HEK293 (cell line): ENCODE measurements around the gene PXYLP1.

Experiments
- CTCF ChIA-PET: fragments of 350-600 bp; formaldehyde crosslinking; extraction: SDS; loops from one replicate; lab custom pipeline; 2021; ENCODE audit warnings: antibody characterized with exemption; lab: Yijun Ruan, JAX
- POLR2A ChIA-PET: fragments of 300-600 bp; formaldehyde crosslinking; extraction: SDS; loops from one replicate; lab custom pipeline; 2020; ENCODE audit warnings: antibody characterized with exemption, inconsistent platforms; lab: Yijun Ruan, JAX
- H3K27ac ChIP-seq: fragments of 200-500 bp; sonication (Bioruptor generic); 2 replicates; pipeline ENCODE4 v1.5.1; 2014; ENCODE audit warnings: low read depth, low read length, control low read depth, inconsistent platforms; ENCODE audit errors: extremely low read depth
- H3K36me3 ChIP-seq, 2 experiments: fragments of 200-500 bp in 1 of 2; sonication (Bioruptor generic) in 1 of 2; 1 replicate in 1 of 2; 2 replicates in 1 of 2; pipeline ENCODE4 v1.5.1; 2014 to 2017; ENCODE audit warnings: inconsistent platforms in 2 of 2, low read length in 2 of 2; ENCODE audit not compliant: control insufficient read depth in 2 of 2, insufficient read depth in 1 of 2
- H3K4me1 ChIP-seq: fragments of 200-500 bp; sonication (Bioruptor generic); 2 replicates; pipeline ENCODE4 v1.5.1; 2014; ENCODE audit warnings: mild to moderate bottlenecking, low read length, inconsistent platforms; ENCODE audit not compliant: control insufficient read depth, insufficient read depth
- H3K4me3 ChIP-seq: 2 replicates; pipeline ENCODE4 v1.5.1; 2011; ENCODE audit warnings: low read depth, mild to moderate bottlenecking, control low read depth, low read length, moderate library complexity
- H3K9me3 ChIP-seq: fragments of 200-500 bp; sonication (Bioruptor generic); 2 replicates; pipeline ENCODE4 v1.5.1; 2014; ENCODE audit warnings: low read depth, low read length, inconsistent platforms; ENCODE audit not compliant: control insufficient read depth, insufficient read depth
- EGR2 ChIP-seq: fragments of 450-650 bp; formaldehyde crosslinking; IDR thresholded peaks from 2 replicates; pipeline ENCODE4 v1.5.1; 2016; ENCODE audit warnings: low read depth, missing biosample characterization, missing genetic modification characterization
- HOXD13 ChIP-seq: sonication (generic); formaldehyde crosslinking; IDR thresholded peaks from 2 replicates; pipeline ENCODE4 v1.8.0; 2022; ENCODE audit warnings: missing genetic modification reagents, borderline replicate concordance
- KLF10 ChIP-seq: fragments of 450-650 bp; IDR thresholded peaks from 2 replicates; pipeline ENCODE4 v1.5.1; 2018; ENCODE audit warnings: missing biosample characterization, mild to moderate bottlenecking, missing genetic modification characterization
- KLF8 ChIP-seq: fragments of 450-650 bp; formaldehyde crosslinking; IDR thresholded peaks from 2 replicates; pipeline ENCODE4 v1.5.1; 2016; ENCODE audit warnings: missing biosample characterization, missing genetic modification characterization
- SP3 ChIP-seq: fragments of 450-650 bp; formaldehyde crosslinking; IDR thresholded peaks from 2 replicates; pipeline ENCODE4 v1.5.1; 2016; ENCODE audit warnings: missing biosample characterization, missing genetic modification characterization
- ZBTB17 ChIP-seq: fragments of 450-650 bp; formaldehyde crosslinking; IDR thresholded peaks from 2 replicates; pipeline ENCODE4 v1.5.1; 2016; ENCODE audit warnings: missing biosample characterization, missing genetic modification characterization
- ZNF10 ChIP-seq: fragments of 450-650 bp; formaldehyde crosslinking; IDR thresholded peaks from 2 replicates; pipeline ENCODE4 v1.5.1; 2017; ENCODE audit warnings: missing biosample characterization, missing genetic modification characterization
- ZNF121 ChIP-seq: fragments of 450-650 bp; formaldehyde crosslinking; IDR thresholded peaks from 2 replicates; pipeline ENCODE4 v1.5.1; 2016; ENCODE audit warnings: missing biosample characterization, missing genetic modification characterization
- ZNF133 ChIP-seq: fragments of 450-650 bp; formaldehyde crosslinking; IDR thresholded peaks from 2 replicates; pipeline ENCODE4 v1.5.1; 2016; ENCODE audit warnings: missing biosample characterization, missing genetic modification characterization
- ZNF16 ChIP-seq: fragments of 450-650 bp; formaldehyde crosslinking; IDR thresholded peaks from 2 replicates; pipeline ENCODE4 v1.5.1; 2016; ENCODE audit warnings: low read depth, missing biosample characterization, missing genetic modification characterization
- ZNF175 ChIP-seq: fragments of 450-650 bp; formaldehyde crosslinking; IDR thresholded peaks from 2 replicates; pipeline ENCODE4 v1.5.1; 2016; ENCODE audit warnings: missing biosample characterization, missing genetic modification characterization
- ZNF223 ChIP-seq: fragments of 450-650 bp; formaldehyde crosslinking; IDR thresholded peaks from 2 replicates; pipeline ENCODE4 v1.5.1; 2016; ENCODE audit warnings: missing biosample characterization, missing genetic modification characterization
- ZNF292 ChIP-seq: fragments of 450-650 bp; formaldehyde crosslinking; IDR thresholded peaks from 2 replicates; pipeline ENCODE4 v1.5.1; 2016; ENCODE audit warnings: low read depth, missing biosample characterization, missing genetic modification characterization, borderline replicate concordance
- ZNF302 ChIP-seq: fragments of 450-650 bp; formaldehyde crosslinking; IDR thresholded peaks from 2 replicates; pipeline ENCODE4 v1.5.1; 2016; ENCODE audit warnings: missing biosample characterization, missing genetic modification characterization, low read depth
- ZNF354C ChIP-seq: fragments of 450-650 bp; formaldehyde crosslinking; IDR thresholded peaks from 2 replicates; pipeline ENCODE4 v1.5.1; 2016; ENCODE audit warnings: missing biosample characterization, missing genetic modification characterization, low read depth, borderline replicate concordance
- ZNF366 ChIP-seq: fragments of 450-650 bp; formaldehyde crosslinking; conservative IDR thresholded peaks from 2 replicates; pipeline ENCODE4 v1.5.1; 2016; ENCODE audit warnings: missing biosample characterization, missing genetic modification characterization
- ZNF785 ChIP-seq: fragments of 450-650 bp; formaldehyde crosslinking; IDR thresholded peaks from 2 replicates; pipeline ENCODE4 v1.5.1; 2016; ENCODE audit warnings: missing biosample characterization, missing genetic modification characterization
- ZNF843 ChIP-seq: fragments of 450-650 bp; formaldehyde crosslinking; IDR thresholded peaks from 2 replicates; pipeline ENCODE4 v1.5.1; 2016; ENCODE audit warnings: missing biosample characterization, missing genetic modification characterization
- ZSCAN23 ChIP-seq: fragments of 450-650 bp; formaldehyde crosslinking; IDR thresholded peaks from 2 replicates; pipeline ENCODE4 v1.5.1; 2016; ENCODE audit warnings: missing biosample characterization, missing genetic modification characterization
- ZSCAN30 ChIP-seq: fragments of 450-650 bp; IDR thresholded peaks from 2 replicates; pipeline ENCODE4 v1.5.1; 2018; ENCODE audit warnings: missing biosample characterization, mild to moderate bottlenecking, missing genetic modification characterization, moderate library complexity
- TF ChIP-seq, protein P1 (sequence below): fragments of 450-650 bp; formaldehyde crosslinking; IDR thresholded peaks from 2 replicates; pipeline ENCODE4 v1.5.1; 2017; ENCODE audit warnings: missing biosample characterization, missing genetic modification characterization
- TF ChIP-seq, protein P2 (sequence below): fragments of 450-650 bp; formaldehyde crosslinking; IDR thresholded peaks from 2 replicates; pipeline ENCODE4 v1.5.1; 2016; ENCODE audit warnings: missing biosample characterization, missing genetic modification characterization
- TF ChIP-seq, protein P3 (sequence below): fragments of 450-650 bp; formaldehyde crosslinking; IDR thresholded peaks from 2 replicates; pipeline ENCODE4; 2016; ENCODE audit warnings: missing biosample characterization, missing genetic modification characterization
- TF ChIP-seq, protein P4 (sequence below): fragments of 450-650 bp; formaldehyde crosslinking; IDR thresholded peaks from 2 replicates; pipeline ENCODE4 v1.5.1; 2016; ENCODE audit warnings: missing biosample characterization, missing genetic modification characterization, borderline replicate concordance
- TF ChIP-seq, protein P5 (sequence below): fragments of 450-650 bp; formaldehyde crosslinking; IDR thresholded peaks from 2 replicates; pipeline ENCODE4 v1.5.1; 2017; ENCODE audit warnings: missing biosample characterization, missing genetic modification characterization

The PXYLP1 gene, protein sequence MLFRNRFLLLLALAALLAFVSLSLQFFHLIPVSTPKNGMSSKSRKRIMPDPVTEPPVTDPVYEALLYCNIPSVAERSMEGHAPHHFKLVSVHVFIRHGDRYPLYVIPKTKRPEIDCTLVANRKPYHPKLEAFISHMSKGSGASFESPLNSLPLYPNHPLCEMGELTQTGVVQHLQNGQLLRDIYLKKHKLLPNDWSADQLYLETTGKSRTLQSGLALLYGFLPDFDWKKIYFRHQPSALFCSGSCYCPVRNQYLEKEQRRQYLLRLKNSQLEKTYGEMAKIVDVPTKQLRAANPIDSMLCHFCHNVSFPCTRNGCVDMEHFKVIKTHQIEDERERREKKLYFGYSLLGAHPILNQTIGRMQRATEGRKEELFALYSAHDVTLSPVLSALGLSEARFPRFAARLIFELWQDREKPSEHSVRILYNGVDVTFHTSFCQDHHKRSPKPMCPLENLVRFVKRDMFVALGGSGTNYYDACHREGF

DNA sequence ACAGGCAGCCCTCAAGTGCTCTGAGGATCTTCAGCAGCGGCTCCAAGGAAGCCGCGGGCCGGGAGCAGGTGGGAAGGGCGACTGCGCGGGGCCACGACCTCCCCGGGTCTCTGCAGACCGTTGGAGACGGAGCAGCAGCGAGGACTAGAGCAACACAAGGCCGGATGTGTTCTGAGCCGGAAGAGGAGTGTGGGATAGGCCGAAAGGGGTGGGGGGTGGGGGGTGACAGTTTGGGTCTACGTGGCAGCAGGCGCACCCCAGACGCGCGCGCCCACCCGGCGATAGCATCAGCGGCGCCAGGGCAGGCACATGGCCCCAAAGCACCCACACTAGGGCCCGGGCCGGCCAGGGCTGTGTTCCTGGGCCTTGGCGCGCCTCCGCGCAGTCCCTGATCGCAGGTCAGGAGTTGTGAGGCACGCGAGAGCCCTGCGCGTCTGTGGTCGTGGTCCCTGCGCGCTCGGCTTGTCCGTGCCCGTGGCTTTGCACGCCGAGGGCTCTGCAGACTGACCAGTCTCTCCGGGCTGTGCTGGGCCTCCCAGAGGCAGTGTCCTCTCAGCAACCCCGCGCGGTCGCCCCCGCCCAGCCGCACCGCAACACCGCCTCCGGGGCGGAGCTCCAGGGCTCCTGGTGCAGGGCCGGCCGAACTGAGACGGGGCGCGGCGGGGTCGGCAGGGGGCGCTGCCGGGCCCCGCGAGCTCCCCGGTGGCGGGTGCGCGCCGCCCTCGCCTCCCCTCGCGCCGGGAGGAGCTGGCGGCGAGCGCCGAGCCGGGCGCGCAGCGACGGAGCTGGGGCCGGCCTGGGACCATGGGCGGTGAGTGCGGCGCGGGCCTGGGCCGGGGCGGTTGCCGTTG is at the start of gene PXYLP1:
PXYLP1 (plus strand) TSS at position 725 of the 851 bp plus-strand sequence. CDS start 28,351 bp downstream, outside the sequence.
- Histone ChIP-seq H3K4me3 (peak within 1 kb of the TSS; percentile 79), H3K27ac (peak within 1 kb of the TSS; percentile 65; the same call in 1 of the 2 replicates), H3K36me3 (peaks cover 0 to 19% of the 10 kb centered on the region in 2 experiments; a peak in 1 of 3 replicates), H3K9me3 (no peaks in the 10 kb centered on the region), H3K4me1 (no peaks in the 10 kb centered on the region; the same call in 1 of the 2 replicates)
- ChIA-PET POLR2A (interaction anchor here (0.5 to 1.5 kb wide), 4 partner anchors 11 to 28 kb away, joined by 4 to 7 read pairs (median 4); no protein-coding TSS in a partner anchor), CTCF (interaction anchor here (0.5 to 3.2 kb wide), 30 partner anchors 9 to 782 kb away, joined by 3 to 38 read pairs (median 4); no protein-coding TSS in a partner anchor)
- no peak for TF ChIP-seq ZNF302 (tag by site-specific recombination)
- TF ChIP-seq, protein P1, sequence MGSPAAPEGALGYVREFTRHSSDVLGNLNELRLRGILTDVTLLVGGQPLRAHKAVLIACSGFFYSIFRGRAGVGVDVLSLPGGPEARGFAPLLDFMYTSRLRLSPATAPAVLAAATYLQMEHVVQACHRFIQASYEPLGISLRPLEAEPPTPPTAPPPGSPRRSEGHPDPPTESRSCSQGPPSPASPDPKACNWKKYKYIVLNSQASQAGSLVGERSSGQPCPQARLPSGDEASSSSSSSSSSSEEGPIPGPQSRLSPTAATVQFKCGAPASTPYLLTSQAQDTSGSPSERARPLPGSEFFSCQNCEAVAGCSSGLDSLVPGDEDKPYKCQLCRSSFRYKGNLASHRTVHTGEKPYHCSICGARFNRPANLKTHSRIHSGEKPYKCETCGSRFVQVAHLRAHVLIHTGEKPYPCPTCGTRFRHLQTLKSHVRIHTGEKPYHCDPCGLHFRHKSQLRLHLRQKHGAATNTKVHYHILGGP (tag by site-specific recombination): no peak
- TF ChIP-seq ZNF133 (tag by site-specific recombination): no peak
- TF ChIP-seq KLF10: no peak
- TF ChIP-seq KLF8: no peak
- no peak for TF ChIP-seq HOXD13 (CRISPR knock-in tag)
- no peak for TF ChIP-seq ZSCAN30
- no peak for TF ChIP-seq ZNF16 (tag by site-specific recombination)
- TF ChIP-seq, protein P2, sequence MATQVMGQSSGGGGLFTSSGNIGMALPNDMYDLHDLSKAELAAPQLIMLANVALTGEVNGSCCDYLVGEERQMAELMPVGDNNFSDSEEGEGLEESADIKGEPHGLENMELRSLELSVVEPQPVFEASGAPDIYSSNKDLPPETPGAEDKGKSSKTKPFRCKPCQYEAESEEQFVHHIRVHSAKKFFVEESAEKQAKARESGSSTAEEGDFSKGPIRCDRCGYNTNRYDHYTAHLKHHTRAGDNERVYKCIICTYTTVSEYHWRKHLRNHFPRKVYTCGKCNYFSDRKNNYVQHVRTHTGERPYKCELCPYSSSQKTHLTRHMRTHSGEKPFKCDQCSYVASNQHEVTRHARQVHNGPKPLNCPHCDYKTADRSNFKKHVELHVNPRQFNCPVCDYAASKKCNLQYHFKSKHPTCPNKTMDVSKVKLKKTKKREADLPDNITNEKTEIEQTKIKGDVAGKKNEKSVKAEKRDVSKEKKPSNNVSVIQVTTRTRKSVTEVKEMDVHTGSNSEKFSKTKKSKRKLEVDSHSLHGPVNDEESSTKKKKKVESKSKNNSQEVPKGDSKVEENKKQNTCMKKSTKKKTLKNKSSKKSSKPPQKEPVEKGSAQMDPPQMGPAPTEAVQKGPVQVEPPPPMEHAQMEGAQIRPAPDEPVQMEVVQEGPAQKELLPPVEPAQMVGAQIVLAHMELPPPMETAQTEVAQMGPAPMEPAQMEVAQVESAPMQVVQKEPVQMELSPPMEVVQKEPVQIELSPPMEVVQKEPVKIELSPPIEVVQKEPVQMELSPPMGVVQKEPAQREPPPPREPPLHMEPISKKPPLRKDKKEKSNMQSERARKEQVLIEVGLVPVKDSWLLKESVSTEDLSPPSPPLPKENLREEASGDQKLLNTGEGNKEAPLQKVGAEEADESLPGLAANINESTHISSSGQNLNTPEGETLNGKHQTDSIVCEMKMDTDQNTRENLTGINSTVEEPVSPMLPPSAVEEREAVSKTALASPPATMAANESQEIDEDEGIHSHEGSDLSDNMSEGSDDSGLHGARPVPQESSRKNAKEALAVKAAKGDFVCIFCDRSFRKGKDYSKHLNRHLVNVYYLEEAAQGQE (tag by site-specific recombination): no peak
- no peak for TF ChIP-seq ZNF354C (tag by site-specific recombination)
- TF ChIP-seq ZNF292 (tag by site-specific recombination): no peak
- TF ChIP-seq ZNF10 (tag by site-specific recombination): no peak
- TF ChIP-seq ZNF223 (tag by site-specific recombination): no peak
- no peak for TF ChIP-seq ZSCAN23 (tag by site-specific recombination)
- no peak for TF ChIP-seq ZNF121
- TF ChIP-seq SP3 (tag by site-specific recombination): peak; percentile 33; the same call in 1 of the 2 replicates
- TF ChIP-seq EGR2 (tag by site-specific recombination): 0 out of 2 replicates have a peak, but pooled peaks have one; percentile 4
- no peak for TF ChIP-seq ZNF175 (tag by site-specific recombination)
- TF ChIP-seq ZNF366: no peak
- TF ChIP-seq, protein P3, sequence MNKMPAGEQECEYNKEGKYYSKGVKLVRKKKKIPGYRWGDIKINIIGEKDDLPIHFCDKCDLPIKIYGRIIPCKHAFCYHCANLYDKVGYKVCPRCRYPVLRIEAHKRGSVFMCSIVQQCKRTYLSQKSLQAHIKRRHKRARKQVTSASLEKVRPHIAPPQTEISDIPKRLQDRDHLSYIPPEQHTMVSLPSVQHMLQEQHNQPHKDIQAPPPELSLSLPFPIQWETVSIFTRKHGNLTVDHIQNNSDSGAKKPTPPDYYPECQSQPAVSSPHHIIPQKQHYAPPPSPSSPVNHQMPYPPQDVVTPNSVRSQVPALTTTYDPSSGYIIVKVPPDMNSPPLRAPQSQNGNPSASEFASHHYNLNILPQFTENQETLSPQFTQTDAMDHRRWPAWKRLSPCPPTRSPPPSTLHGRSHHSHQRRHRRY (tag by site-specific recombination): no peak
- TF ChIP-seq, protein P4, sequence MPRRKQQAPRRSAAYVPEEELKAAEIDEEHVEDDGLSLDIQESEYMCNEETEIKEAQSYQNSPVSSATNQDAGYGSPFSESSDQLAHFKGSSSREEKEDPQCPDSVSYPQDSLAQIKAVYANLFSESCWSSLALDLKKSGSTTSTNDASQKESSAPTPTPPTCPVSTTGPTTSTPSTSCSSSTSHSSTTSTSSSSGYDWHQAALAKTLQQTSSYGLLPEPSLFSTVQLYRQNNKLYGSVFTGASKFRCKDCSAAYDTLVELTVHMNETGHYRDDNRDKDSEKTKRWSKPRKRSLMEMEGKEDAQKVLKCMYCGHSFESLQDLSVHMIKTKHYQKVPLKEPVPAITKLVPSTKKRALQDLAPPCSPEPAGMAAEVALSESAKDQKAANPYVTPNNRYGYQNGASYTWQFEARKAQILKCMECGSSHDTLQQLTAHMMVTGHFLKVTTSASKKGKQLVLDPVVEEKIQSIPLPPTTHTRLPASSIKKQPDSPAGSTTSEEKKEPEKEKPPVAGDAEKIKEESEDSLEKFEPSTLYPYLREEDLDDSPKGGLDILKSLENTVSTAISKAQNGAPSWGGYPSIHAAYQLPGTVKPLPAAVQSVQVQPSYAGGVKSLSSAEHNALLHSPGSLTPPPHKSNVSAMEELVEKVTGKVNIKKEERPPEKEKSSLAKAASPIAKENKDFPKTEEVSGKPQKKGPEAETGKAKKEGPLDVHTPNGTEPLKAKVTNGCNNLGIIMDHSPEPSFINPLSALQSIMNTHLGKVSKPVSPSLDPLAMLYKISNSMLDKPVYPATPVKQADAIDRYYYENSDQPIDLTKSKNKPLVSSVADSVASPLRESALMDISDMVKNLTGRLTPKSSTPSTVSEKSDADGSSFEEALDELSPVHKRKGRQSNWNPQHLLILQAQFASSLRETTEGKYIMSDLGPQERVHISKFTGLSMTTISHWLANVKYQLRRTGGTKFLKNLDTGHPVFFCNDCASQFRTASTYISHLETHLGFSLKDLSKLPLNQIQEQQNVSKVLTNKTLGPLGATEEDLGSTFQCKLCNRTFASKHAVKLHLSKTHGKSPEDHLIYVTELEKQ (tag by site-specific recombination): no peak
- TF ChIP-seq, protein P5, sequence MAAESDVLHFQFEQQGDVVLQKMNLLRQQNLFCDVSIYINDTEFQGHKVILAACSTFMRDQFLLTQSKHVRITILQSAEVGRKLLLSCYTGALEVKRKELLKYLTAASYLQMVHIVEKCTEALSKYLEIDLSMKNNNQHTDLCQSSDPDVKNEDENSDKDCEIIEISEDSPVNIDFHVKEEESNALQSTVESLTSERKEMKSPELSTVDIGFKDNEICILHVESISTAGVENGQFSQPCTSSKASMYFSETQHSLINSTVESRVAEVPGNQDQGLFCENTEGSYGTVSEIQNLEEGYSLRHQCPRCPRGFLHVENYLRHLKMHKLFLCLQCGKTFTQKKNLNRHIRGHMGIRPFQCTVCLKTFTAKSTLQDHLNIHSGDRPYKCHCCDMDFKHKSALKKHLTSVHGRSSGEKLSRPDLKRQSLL (tag by site-specific recombination): no peak
- TF ChIP-seq ZBTB17 (tag by site-specific recombination): no peak
- TF ChIP-seq ZNF843 (tag by site-specific recombination): no peak
- TF ChIP-seq ZNF785: no peak
